ENCODE data around the gene FXN. TPM values are rescaled to one million over a fixed set of nuclear protein-coding genes. Genes with fewer than 3 reads are reported as not detected.
"Not testable (repeated sequence)": the region's sequence is repeated elsewhere in the genome, so short reads cannot be mapped to it uniquely, and the experiment has no call there.

FXN gene
- total RNA-seq, 2 donors from 2014 or later: 17.4 to 22.8 TPM

GRCh38 chr9:69108706-69109105 lies 73.2 kb downstream of the FXN start:
- H3K36me3 Mint-ChIP-seq; ATAC-seq; H3K27me3 Mint-ChIP-seq; H3K27ac Mint-ChIP-seq; H3K4me3 Mint-ChIP-seq; H3K4me1 Mint-ChIP-seq (ENCODE audit: low read depth in 2 of 2); DNase-seq (ENCODE audit: low spot score); H3K9me3 Mint-ChIP-seq: not testable (repeated sequence)

DNA sequence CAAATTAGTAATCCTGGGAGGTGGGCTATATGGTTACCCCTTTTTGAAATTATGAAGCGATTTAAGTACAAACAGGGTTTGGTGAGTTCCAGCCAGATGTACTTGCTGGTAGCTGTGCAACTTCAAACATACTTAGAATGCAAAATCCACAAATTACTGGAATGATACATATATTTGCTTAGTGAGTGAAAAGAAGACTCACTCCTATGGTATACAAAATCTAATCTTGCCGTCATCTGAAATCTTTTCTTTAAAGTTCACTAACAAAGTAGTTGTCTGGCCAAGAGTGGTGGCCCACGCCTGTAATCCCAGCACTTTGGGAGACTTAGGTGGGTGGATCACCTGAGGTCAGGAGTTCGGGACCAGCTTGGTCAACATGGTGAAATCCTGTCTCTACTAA lies 73.6 kb downstream of the FXN start:
- no peak overlapping the region for H3K4me3 Mint-ChIP-seq
- no peaks in the 10 kb centered on the region for H3K4me1 Mint-ChIP-seq (ENCODE audit: low read depth in 2 of 2)
- H3K9me3 Mint-ChIP-seq: no peaks in the 10 kb centered on the region
- no peak for DNase-seq (ENCODE audit: low spot score)
- no peaks in the 10 kb centered on the region for H3K36me3 Mint-ChIP-seq
- H3K27me3 Mint-ChIP-seq: no peaks in the 10 kb centered on the region
- no peak overlapping the region for H3K27ac Mint-ChIP-seq
- no peak for ATAC-seq

GRCh38 chr9:69112646-69113045 lies 77.1 kb downstream of the FXN start:
- H3K9me3 Mint-ChIP-seq; ATAC-seq; H3K27me3 Mint-ChIP-seq; H3K4me3 Mint-ChIP-seq; DNase-seq (ENCODE audit: low spot score); H3K4me1 Mint-ChIP-seq (ENCODE audit: low read depth in 2 of 2); H3K36me3 Mint-ChIP-seq; H3K27ac Mint-ChIP-seq: not testable (repeated sequence)

GRCh38 chr9:69115621-69116020 lies 80.1 kb downstream of the FXN start:
- DNase-seq (ENCODE audit: low spot score) (no peak), ATAC-seq (no peak)
- H3K27ac Mint-ChIP-seq: no peak overlapping the region
- H3K9me3 Mint-ChIP-seq: no peaks in the 10 kb centered on the region
- H3K4me1 Mint-ChIP-seq (ENCODE audit: low read depth in 2 of 2): no peaks in the 10 kb centered on the region
- H3K4me3 Mint-ChIP-seq: no peak overlapping the region
- H3K36me3 Mint-ChIP-seq: no peaks in the 10 kb centered on the region
- no peaks in the 10 kb centered on the region for H3K27me3 Mint-ChIP-seq

DNA sequence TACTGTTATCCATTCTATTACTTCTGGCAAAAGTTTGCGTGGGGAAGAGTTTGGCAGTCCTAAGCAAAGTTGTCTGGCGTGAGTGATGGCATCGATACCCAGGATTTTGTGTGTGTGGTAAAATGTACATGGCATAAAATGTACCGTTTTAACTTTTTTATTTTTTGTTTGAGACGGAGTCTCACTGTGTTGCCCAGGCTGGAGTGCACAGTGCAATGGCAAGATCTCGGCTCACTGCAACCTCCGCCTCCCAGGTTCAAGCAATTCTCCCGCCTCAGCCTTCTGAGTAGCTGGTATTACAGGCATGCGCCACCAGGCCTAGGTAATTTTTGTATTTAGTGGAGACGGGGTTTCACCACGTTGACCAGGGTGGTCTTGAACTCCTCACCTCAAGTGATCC lies 83.1 kb downstream of the FXN start:
- ATAC-seq (no peak), DNase-seq (ENCODE audit: low spot score) (no peak)
- Mint-ChIP-seq H3K27ac (no peak overlapping the region), H3K27me3 (no peaks in the 10 kb centered on the region), H3K36me3 (no peaks in the 10 kb centered on the region), H3K4me3 (no peak overlapping the region), H3K9me3 (no peaks in the 10 kb centered on the region), H3K4me1 (ENCODE audit: low read depth in 2 of 2) (peaks cover 0 to 3% of the 10 kb centered on the region in 2 donors)

DNA sequence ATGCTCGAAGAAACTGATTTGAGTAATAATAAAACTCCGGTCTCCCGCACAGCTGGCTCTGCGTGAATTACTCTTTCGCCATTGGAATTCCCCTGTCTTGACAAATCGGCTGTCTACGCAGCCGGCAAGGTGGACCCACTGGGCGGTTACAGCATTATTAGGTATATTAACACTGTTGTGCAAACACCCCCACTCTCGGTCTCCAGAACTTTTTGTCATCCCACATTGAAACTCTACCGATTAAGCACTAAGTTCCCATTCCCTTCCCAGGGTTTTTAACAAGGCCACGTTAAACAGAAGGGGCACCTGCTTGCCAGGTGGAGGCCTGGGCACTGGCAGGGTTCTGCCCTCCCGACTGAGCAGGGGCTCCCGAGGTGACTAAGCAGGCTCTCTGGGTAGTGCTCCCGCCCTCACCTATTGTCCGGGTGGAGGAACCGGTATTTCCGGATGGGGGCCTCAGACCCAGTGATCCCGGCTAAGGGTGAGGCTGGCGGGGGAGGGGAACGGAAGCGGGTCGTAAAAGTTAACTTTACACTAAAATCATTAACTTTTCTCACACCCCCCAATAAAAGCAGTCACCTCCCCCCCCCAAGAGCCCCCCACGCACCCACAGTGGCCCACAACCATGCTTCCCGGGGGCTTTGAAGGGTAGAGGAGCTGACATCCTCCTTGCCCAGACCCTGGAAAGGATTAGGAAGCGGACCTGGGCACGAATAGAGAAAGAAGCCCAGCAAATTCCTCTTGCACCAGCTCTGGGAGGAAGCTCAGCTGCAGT lies 85.0 kb downstream of the FXN start:
- ATAC-seq (no peak), DNase-seq (ENCODE audit: low spot score) (no peak)
- peak overlapping the region; percentile 87 for H3K4me3 Mint-ChIP-seq
- H3K9me3 Mint-ChIP-seq: no peaks in the 10 kb centered on the region
- H3K4me1 Mint-ChIP-seq (ENCODE audit: low read depth in 2 of 2): peaks cover 0 to 3% of the 10 kb centered on the region in 2 donors
- H3K27ac Mint-ChIP-seq: no peak overlapping the region
- no peaks in the 10 kb centered on the region for H3K36me3 Mint-ChIP-seq
- H3K27me3 Mint-ChIP-seq: no peaks in the 10 kb centered on the region

DNA sequence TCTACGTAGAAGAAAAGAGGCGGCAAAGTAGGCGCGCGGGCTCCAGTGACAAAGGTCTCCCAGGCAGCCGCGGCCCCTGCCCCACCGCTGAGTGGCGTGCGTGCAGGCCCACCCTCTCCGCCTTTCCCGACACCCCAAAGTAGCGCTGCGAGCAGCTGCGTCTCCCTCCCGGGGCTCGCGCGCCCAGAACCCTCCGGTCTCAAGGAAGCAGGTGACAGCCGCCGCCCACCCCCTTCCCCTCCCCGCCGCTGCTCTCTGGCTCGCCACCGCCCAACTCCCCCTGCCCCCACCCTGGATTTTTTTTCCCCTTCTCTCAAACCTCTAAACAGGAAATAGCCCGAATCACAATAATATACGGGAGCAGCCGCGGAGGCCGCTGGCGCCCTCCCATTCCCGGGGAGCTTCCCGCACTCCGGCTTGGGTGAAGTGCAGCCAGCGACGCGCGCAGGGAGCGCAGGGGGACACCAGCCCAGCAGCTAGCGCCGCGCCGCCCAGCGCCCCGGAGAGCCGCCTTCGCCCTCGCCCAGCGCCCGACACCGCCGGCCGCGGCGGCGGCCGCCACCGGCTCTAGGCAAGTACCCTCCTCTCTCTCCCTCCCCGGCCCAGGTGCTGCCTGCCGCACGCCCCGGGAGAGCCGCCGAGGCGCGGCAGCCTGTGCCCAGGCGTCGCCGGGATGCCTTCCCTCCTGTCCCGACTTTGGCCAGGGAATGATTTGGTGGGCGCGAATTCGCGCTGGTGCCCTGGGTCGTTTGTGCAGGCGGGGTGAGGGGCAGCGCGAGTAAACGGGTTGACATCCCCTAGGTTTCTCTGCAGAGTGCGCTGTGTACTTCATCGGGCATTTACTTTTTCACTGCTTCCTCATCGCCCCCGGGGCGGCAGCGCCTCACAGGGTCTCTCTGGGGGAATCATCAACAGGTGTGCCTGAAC lies 85.9 kb downstream of the FXN start:
- Mint-ChIP-seq H3K27me3 (no peaks in the 10 kb centered on the region), H3K4me1 (ENCODE audit: low read depth in 2 of 2) (peaks cover 0 to 3% of the 10 kb centered on the region in 2 donors), H3K9me3 (no peaks in the 10 kb centered on the region), H3K36me3 (no peaks in the 10 kb centered on the region), H3K27ac (no peak overlapping the region), H3K4me3 (peak overlapping the region; percentile 87)
- no peak for DNase-seq (ENCODE audit: low spot score)
- peak; percentile 81 for ATAC-seq

DNA sequence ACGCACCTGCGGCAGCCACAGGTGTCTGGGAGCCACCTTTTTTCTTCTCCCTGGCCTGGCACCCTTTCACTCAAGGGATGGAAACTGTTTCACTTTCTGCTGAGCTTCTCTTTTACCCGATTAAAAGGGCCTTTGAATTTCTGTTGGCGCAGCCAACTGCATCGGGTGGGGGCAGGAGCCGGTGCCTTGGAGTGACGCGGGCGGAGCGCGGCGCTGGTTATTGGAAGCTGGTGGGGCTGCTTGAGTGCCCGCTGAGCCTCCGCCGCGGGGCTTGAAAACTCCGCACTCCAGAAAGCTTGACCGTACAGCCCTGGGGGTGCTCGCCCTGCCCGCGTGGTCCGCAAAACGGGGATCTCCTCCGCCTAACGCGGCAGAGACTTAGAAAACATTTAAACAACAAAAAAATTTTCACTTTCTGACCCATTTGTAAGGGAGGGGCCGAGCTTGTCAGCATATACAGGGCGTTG lies 86.6 kb downstream of the FXN start:
- peak overlapping the region; percentile 87 for H3K4me3 Mint-ChIP-seq
- DNase-seq (ENCODE audit: low spot score): peak; percentile 63
- H3K4me1 Mint-ChIP-seq (ENCODE audit: low read depth in 2 of 2): peaks cover 0 to 3% of the 10 kb centered on the region in 2 donors
- no peak overlapping the region for H3K27ac Mint-ChIP-seq
- H3K9me3 Mint-ChIP-seq: no peaks in the 10 kb centered on the region
- H3K27me3 Mint-ChIP-seq: no peaks in the 10 kb centered on the region
- H3K36me3 Mint-ChIP-seq: no peaks in the 10 kb centered on the region
- ATAC-seq: peak; percentile 62 to 76

GRCh38 chr9:69122549-69123141 lies 87.1 kb downstream of the FXN start:
- no peaks in the 10 kb centered on the region for H3K36me3 Mint-ChIP-seq
- peaks cover 0 to 3% of the 10 kb centered on the region in 2 donors for H3K4me1 Mint-ChIP-seq (ENCODE audit: low read depth in 2 of 2)
- H3K4me3 Mint-ChIP-seq: peak overlapping the region; percentile 87
- H3K27ac Mint-ChIP-seq: no peak overlapping the region
- no peak for DNase-seq (ENCODE audit: low spot score)
- no peak for ATAC-seq
- no peaks in the 10 kb centered on the region for H3K9me3 Mint-ChIP-seq
- no peaks in the 10 kb centered on the region for H3K27me3 Mint-ChIP-seq

DNA sequence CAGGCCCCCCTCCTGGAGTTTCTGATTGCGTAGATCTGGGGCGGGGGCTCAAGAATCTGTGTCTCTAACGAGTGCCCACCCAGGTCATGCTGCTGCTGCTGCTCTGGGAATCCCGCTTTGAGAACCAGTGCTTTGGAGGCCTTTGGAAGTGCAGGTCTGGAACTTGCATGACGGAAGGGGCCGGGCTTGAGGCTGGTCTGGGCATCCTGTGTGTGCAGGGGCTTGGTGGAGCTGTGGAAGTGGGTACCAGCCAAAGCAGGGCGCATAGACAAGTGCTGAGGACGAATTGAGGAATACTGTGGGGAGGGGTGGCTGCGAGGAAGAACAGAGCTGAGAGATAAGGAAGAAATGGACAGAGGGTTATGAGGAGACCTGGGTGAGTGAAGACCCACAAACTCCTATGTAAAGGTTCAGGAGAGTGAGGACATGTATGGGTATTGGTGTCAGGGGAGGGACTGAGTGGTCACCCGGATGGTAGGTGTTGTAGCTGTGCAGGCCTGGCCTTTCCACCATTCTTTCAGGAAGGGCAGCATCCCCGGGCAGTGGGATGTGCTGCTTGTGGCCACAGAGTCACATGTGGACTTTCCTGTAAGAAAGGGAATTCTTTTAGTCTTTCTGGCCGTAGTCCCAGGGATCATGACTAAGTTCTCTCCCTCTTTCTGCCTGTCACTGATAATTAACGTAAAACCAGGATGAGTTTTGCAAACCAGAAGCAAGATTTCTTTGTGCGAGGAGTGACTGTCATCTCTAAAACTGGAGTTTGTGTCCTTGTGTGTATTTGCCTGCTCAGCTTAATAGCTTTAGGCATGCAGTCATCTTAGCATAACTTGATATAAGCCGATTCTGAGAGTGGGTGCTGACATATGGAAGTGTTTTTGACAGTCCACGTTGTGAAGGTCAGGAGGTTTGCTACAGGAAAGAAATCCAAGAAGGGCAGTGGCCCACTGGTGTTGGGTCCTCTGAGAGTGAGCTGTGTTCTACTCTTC lies 95.2 kb downstream of the FXN start:
- Mint-ChIP-seq H3K4me1 (ENCODE audit: low read depth in 2 of 2) (no peaks in the 10 kb centered on the region), H3K9me3 (no peaks in the 10 kb centered on the region), H3K27ac (no peak overlapping the region), H3K4me3 (no peak overlapping the region), H3K36me3 (no peaks in the 10 kb centered on the region), H3K27me3 (no peaks in the 10 kb centered on the region)
- DNase-seq (ENCODE audit: low spot score) (no peak), ATAC-seq (no peak)

- Mint-ChIP-seq H3K27me3 (no peaks in the 10 kb centered on the region), H3K27ac (no peak overlapping the region), H3K4me3 (no peak overlapping the region), H3K9me3 (no peaks in the 10 kb centered on the region), H3K36me3 (no peaks in the 10 kb centered on the region), H3K4me1 (ENCODE audit: low read depth in 2 of 2) (no peaks in the 10 kb centered on the region)
- DNase-seq (ENCODE audit: low spot score): no peak
- ATAC-seq: no peak
Observed at GRCh38 chr9:69131682-69132081, 96.1 kb downstream of the FXN start.

GRCh38 chr9:69132361-69132760 lies 96.8 kb downstream of the FXN start:
- H3K4me1 Mint-ChIP-seq (ENCODE audit: low read depth in 2 of 2): no peaks in the 10 kb centered on the region
- H3K27ac Mint-ChIP-seq: no peak overlapping the region
- no peaks in the 10 kb centered on the region for H3K27me3 Mint-ChIP-seq
- no peaks in the 10 kb centered on the region for H3K36me3 Mint-ChIP-seq
- no peaks in the 10 kb centered on the region for H3K9me3 Mint-ChIP-seq
- no peak for DNase-seq (ENCODE audit: low spot score)
- ATAC-seq: no peak
- no peak overlapping the region for H3K4me3 Mint-ChIP-seq

GRCh38 chr9:69134412-69134811 lies 98.9 kb downstream of the FXN start:
- no peaks in the 10 kb centered on the region for H3K4me1 Mint-ChIP-seq (ENCODE audit: low read depth in 2 of 2)
- H3K27ac Mint-ChIP-seq: no peak overlapping the region
- no peak for DNase-seq (ENCODE audit: low spot score)
- H3K4me3 Mint-ChIP-seq: no peak overlapping the region
- no peaks in the 10 kb centered on the region for H3K9me3 Mint-ChIP-seq
- H3K36me3 Mint-ChIP-seq: no peaks in the 10 kb centered on the region
- H3K27me3 Mint-ChIP-seq: no peaks in the 10 kb centered on the region
- no peak for ATAC-seq

Measured in natural killer cell treated with Interleukin-12 subunit alpha and Interleukin-12 subunit beta and Interleukin-15 and Interleukin-18, amount 100 ng/mL, for 72 hours (primary cell).